ENCODE measurements around the gene BRD1.
"Not testable (repeated sequence)": the region's sequence is repeated elsewhere in the genome, so short reads cannot be mapped to it uniquely, and the experiment has no call there.

Gene BRD1

GRCh38 chr22:49833340-49834007 lies 5.8 kb upstream of the BRD1 start:
- DNase-seq (ENCODE audit: insufficient read length) (no peak), FAIRE-seq (no peak)
- TF ChIP-seq POLR2AphosphoS5 (IDR thresholded peaks at IDR 0.05; ENCODE audit: low read depth, low read length) (no peak), TAF1 (IDR thresholded peaks at IDR 0.05; ENCODE audit: borderline replicate concordance, low read depth, low read length) (no peak), POLR2A (IDR thresholded peaks at IDR 0.05; ENCODE audit: low read depth, low read length) (no peak)

- FAIRE-seq, result peak; percentile 85
- TF ChIP-seq TAF1 (IDR thresholded peaks at IDR 0.05; ENCODE audit: borderline replicate concordance, low read depth, low read length) (no peak), POLR2A (IDR thresholded peaks at IDR 0.05; ENCODE audit: low read depth, low read length) (no peak), POLR2AphosphoS5 (IDR thresholded peaks at IDR 0.05; ENCODE audit: low read depth, low read length) (no peak)
- no peak for DNase-seq (ENCODE audit: insufficient read length)
Measured at GRCh38 chr22:49829044-49829853, 1.6 kb upstream of the BRD1 start.

- FAIRE-seq, result no peak
- TF ChIP-seq TAF1 (IDR thresholded peaks at IDR 0.05; ENCODE audit: borderline replicate concordance, low read depth, low read length) (no peak), POLR2AphosphoS5 (IDR thresholded peaks at IDR 0.05; ENCODE audit: low read depth, low read length) (no peak), POLR2A (IDR thresholded peaks at IDR 0.05; ENCODE audit: low read depth, low read length) (no peak)
- DNase-seq (ENCODE audit: insufficient read length), result no peak
Measured at GRCh38 chr22:49828599-49828965, 909 bp upstream of the BRD1 start.

GRCh38 chr22:49827271-49827852 lies 311 bp downstream of the BRD1 start:
- DNase-seq (ENCODE audit: insufficient read length), result no peak
- TF ChIP-seq POLR2AphosphoS5 (IDR thresholded peaks at IDR 0.05; ENCODE audit: low read depth, low read length) (no peak), TAF1 (IDR thresholded peaks at IDR 0.05; ENCODE audit: borderline replicate concordance, low read depth, low read length) (no peak), POLR2A (IDR thresholded peaks at IDR 0.05; ENCODE audit: low read depth, low read length) (no peak)
- no peak for FAIRE-seq

GRCh38 chr22:49826603-49827270 lies 936 bp downstream of the BRD1 start:
- FAIRE-seq, result peak; percentile 50
- DNase-seq (ENCODE audit: insufficient read length), result no peak

GRCh38 chr22:49825944-49826602 lies 1.6 kb downstream of the BRD1 start:
- no peak for DNase-seq (ENCODE audit: insufficient read length)
- TF ChIP-seq POLR2A (IDR thresholded peaks at IDR 0.05; ENCODE audit: low read depth, low read length), result no peak
- no peak for TF ChIP-seq POLR2AphosphoS5 (IDR thresholded peaks at IDR 0.05; ENCODE audit: low read depth, low read length)
- TF ChIP-seq TAF1 (IDR thresholded peaks at IDR 0.05; ENCODE audit: borderline replicate concordance, low read depth, low read length), result no peak
- no peak for FAIRE-seq

More at GRCh38 chr22:49826603-49827270, 936 bp downstream of the BRD1 start:
- TF ChIP-seq TAF1 (IDR thresholded peaks at IDR 0.05; ENCODE audit: borderline replicate concordance, low read depth, low read length), result no peak
- no peak for TF ChIP-seq POLR2A (IDR thresholded peaks at IDR 0.05; ENCODE audit: low read depth, low read length)
- TF ChIP-seq POLR2AphosphoS5 (IDR thresholded peaks at IDR 0.05; ENCODE audit: low read depth, low read length), result no peak

GRCh38 chr22:49825436-49825835 lies 2.2 kb downstream of the BRD1 start:
- FAIRE-seq (no peak), DNase-seq (ENCODE audit: insufficient read length) (no peak)
- no peak for TF ChIP-seq POLR2A (IDR thresholded peaks at IDR 0.05; ENCODE audit: low read depth, low read length)
- no peak for TF ChIP-seq POLR2AphosphoS5 (IDR thresholded peaks at IDR 0.05; ENCODE audit: low read depth, low read length)
- no peak for TF ChIP-seq TAF1 (IDR thresholded peaks at IDR 0.05; ENCODE audit: borderline replicate concordance, low read depth, low read length)

GRCh38 chr22:49824936-49825335 lies 2.7 kb downstream of the BRD1 start:
- FAIRE-seq (no peak), DNase-seq (ENCODE audit: insufficient read length) (no peak)
- TF ChIP-seq POLR2A (IDR thresholded peaks at IDR 0.05; ENCODE audit: low read depth, low read length) (no peak), TAF1 (IDR thresholded peaks at IDR 0.05; ENCODE audit: borderline replicate concordance, low read depth, low read length) (no peak), POLR2AphosphoS5 (IDR thresholded peaks at IDR 0.05; ENCODE audit: low read depth, low read length) (no peak)

GRCh38 chr22:49824185-49824925 lies 3.3 kb downstream of the BRD1 start:
- no peak for TF ChIP-seq POLR2AphosphoS5 (IDR thresholded peaks at IDR 0.05; ENCODE audit: low read depth, low read length)
- TF ChIP-seq TAF1 (IDR thresholded peaks at IDR 0.05; ENCODE audit: borderline replicate concordance, low read depth, low read length), result no peak
- TF ChIP-seq POLR2A (IDR thresholded peaks at IDR 0.05; ENCODE audit: low read depth, low read length), result no peak
- DNase-seq (ENCODE audit: insufficient read length) (no peak), FAIRE-seq (no peak)

- no peak for DNase-seq (ENCODE audit: insufficient read length)
- FAIRE-seq, result no peak
- TF ChIP-seq TAF1 (IDR thresholded peaks at IDR 0.05; ENCODE audit: borderline replicate concordance, low read depth, low read length) (no peak), POLR2AphosphoS5 (IDR thresholded peaks at IDR 0.05; ENCODE audit: low read depth, low read length) (no peak), POLR2A (IDR thresholded peaks at IDR 0.05; ENCODE audit: low read depth, low read length) (no peak)
Measured at GRCh38 chr22:49823289-49824045, 4.2 kb downstream of the BRD1 start.

- not testable (repeated sequence) for DNase-seq (ENCODE audit: insufficient read length); FAIRE-seq
Measured at GRCh38 chr22:49821741-49822140, 5.9 kb downstream of the BRD1 start.

Data from GM12892 (cell line).